HEK293 (cell line): ENCODE measurements around the gene DHRS13.

ENCODE experiments used
- GFI1B ChIP-seq: fragments of 450-650 bp; formaldehyde crosslinking; IDR thresholded peaks from 2 replicates; pipeline ENCODE4 v1.5.1; 2016; ENCODE audit warnings: missing biosample characterization, missing genetic modification characterization
- GLIS1 ChIP-seq: fragments of 450-650 bp; formaldehyde crosslinking; IDR thresholded peaks from 2 replicates; pipeline ENCODE4 v1.5.1; 2016; ENCODE audit warnings: missing biosample characterization, missing genetic modification characterization
- IKZF3 ChIP-seq: fragments of 450-650 bp; IDR thresholded peaks from 2 replicates; pipeline ENCODE4 v1.5.0; 2018; ENCODE audit warnings: missing biosample characterization, mild to moderate bottlenecking, missing genetic modification characterization, moderate library complexity
- KLF10 ChIP-seq: fragments of 450-650 bp; IDR thresholded peaks from 2 replicates; pipeline ENCODE4 v1.5.1; 2018; ENCODE audit warnings: missing biosample characterization, mild to moderate bottlenecking, missing genetic modification characterization
- PRDM4 ChIP-seq: fragments of 450-650 bp; formaldehyde crosslinking; IDR thresholded peaks from 2 replicates; pipeline ENCODE4 v1.5.1; 2017; ENCODE audit warnings: missing biosample characterization, missing genetic modification characterization
- RBAK ChIP-seq: fragments of 450-650 bp; formaldehyde crosslinking; IDR thresholded peaks from 2 replicates; pipeline ENCODE4 v1.5.1; 2016; ENCODE audit warnings: missing biosample characterization, missing genetic modification characterization
- REST ChIP-seq: fragments of 450-650 bp; formaldehyde crosslinking; IDR thresholded peaks from 2 replicates; pipeline ENCODE4 v1.5.1; 2016; ENCODE audit warnings: missing biosample characterization, missing genetic modification characterization
- TCF7L2 ChIP-seq: IDR thresholded peaks from 2 replicates; pipeline ENCODE4 v1.6.1; 2011; ENCODE audit warnings: low read depth, mild to moderate bottlenecking, inconsistent platforms, low read length, moderate library complexity, borderline replicate concordance
- ZFHX2 ChIP-seq: fragments of 450-650 bp; formaldehyde crosslinking; conservative IDR thresholded peaks from 2 replicates; pipeline ENCODE4 v1.5.1; 2016; ENCODE audit warnings: missing biosample characterization, missing genetic modification characterization
- ZFP3 ChIP-seq: fragments of 450-650 bp; formaldehyde crosslinking; IDR thresholded peaks from 2 replicates; pipeline ENCODE4 v1.5.1; 2016; ENCODE audit warnings: low read depth, missing biosample characterization, missing genetic modification characterization
- ZFP69B ChIP-seq: fragments of 450-650 bp; formaldehyde crosslinking; IDR thresholded peaks from 2 replicates; pipeline ENCODE4 v1.5.1; 2016; ENCODE audit warnings: missing biosample characterization, missing genetic modification characterization
- ZNF10 ChIP-seq: fragments of 450-650 bp; formaldehyde crosslinking; IDR thresholded peaks from 2 replicates; pipeline ENCODE4 v1.5.1; 2017; ENCODE audit warnings: missing biosample characterization, missing genetic modification characterization
- ZNF114 ChIP-seq: fragments of 450-650 bp; formaldehyde crosslinking; IDR thresholded peaks from 2 replicates; pipeline ENCODE4 v1.5.0; 2017; ENCODE audit warnings: missing biosample characterization, missing genetic modification characterization
- ZNF140 ChIP-seq: fragments of 450-650 bp; formaldehyde crosslinking; IDR thresholded peaks from 2 replicates; pipeline ENCODE4 v1.5.1; 2016; ENCODE audit warnings: missing biosample characterization, missing genetic modification characterization
- ZNF155 ChIP-seq: fragments of 450-650 bp; formaldehyde crosslinking; IDR thresholded peaks from 2 replicates; pipeline ENCODE4 v1.5.1; 2016; ENCODE audit warnings: missing biosample characterization, missing genetic modification characterization
- ZNF157 ChIP-seq: fragments of 450-650 bp; formaldehyde crosslinking; IDR thresholded peaks from 2 replicates; pipeline ENCODE4 v1.5.1; 2016; ENCODE audit warnings: missing biosample characterization, missing genetic modification characterization
- ZNF221 ChIP-seq: fragments of 450-650 bp; formaldehyde crosslinking; IDR thresholded peaks from 2 replicates; pipeline ENCODE4 v1.5.1; 2017; ENCODE audit warnings: missing biosample characterization, missing genetic modification characterization, borderline replicate concordance
- ZNF239 ChIP-seq: fragments of 450-650 bp; formaldehyde crosslinking; IDR thresholded peaks from 2 replicates; pipeline ENCODE4 v1.5.1; 2016; ENCODE audit warnings: missing biosample characterization, missing genetic modification characterization
- ZNF366 ChIP-seq: fragments of 450-650 bp; formaldehyde crosslinking; conservative IDR thresholded peaks from 2 replicates; pipeline ENCODE4 v1.5.1; 2016; ENCODE audit warnings: missing biosample characterization, missing genetic modification characterization
- ZNF404 ChIP-seq: fragments of 450-650 bp; formaldehyde crosslinking; IDR thresholded peaks from 2 replicates; pipeline ENCODE4 v1.5.1; 2017; ENCODE audit warnings: missing biosample characterization, missing genetic modification characterization
- ZNF433 ChIP-seq: fragments of 450-650 bp; formaldehyde crosslinking; IDR thresholded peaks from 2 replicates; pipeline ENCODE4 v1.5.1; 2016; ENCODE audit warnings: missing biosample characterization, missing genetic modification characterization, low read depth
- ZNF48 ChIP-seq: fragments of 450-650 bp; formaldehyde crosslinking; IDR thresholded peaks from 2 replicates; pipeline ENCODE4 v1.5.1; 2016; ENCODE audit warnings: missing biosample characterization, missing genetic modification characterization
- ZNF621 ChIP-seq: fragments of 450-650 bp; formaldehyde crosslinking; IDR thresholded peaks from 2 replicates; pipeline ENCODE4 v1.5.1; 2017; ENCODE audit warnings: missing biosample characterization, missing genetic modification characterization
- ZNF664 ChIP-seq: fragments of 450-650 bp; formaldehyde crosslinking; IDR thresholded peaks from 2 replicates; pipeline ENCODE4 v1.5.1; 2016; ENCODE audit warnings: missing biosample characterization, missing genetic modification characterization
- ZNF701 ChIP-seq: fragments of 450-650 bp; formaldehyde crosslinking; IDR thresholded peaks from 2 replicates; pipeline ENCODE4 v1.5.1; 2016; ENCODE audit warnings: missing biosample characterization, missing genetic modification characterization
- ZNF791 ChIP-seq: fragments of 450-650 bp; formaldehyde crosslinking; IDR thresholded peaks from 2 replicates; pipeline ENCODE4 v1.5.1; 2016; ENCODE audit warnings: missing biosample characterization, missing genetic modification characterization
- ZNF792 ChIP-seq: fragments of 450-650 bp; formaldehyde crosslinking; IDR thresholded peaks from 2 replicates; pipeline ENCODE4 v1.5.1; 2016; ENCODE audit warnings: missing biosample characterization, missing genetic modification characterization
- ZSCAN30 ChIP-seq: fragments of 450-650 bp; IDR thresholded peaks from 2 replicates; pipeline ENCODE4 v1.5.1; 2018; ENCODE audit warnings: missing biosample characterization, mild to moderate bottlenecking, missing genetic modification characterization, moderate library complexity
- TF ChIP-seq, protein P1 (sequence below): fragments of 450-650 bp; formaldehyde crosslinking; IDR thresholded peaks from 2 replicates; pipeline ENCODE4 v1.5.1; 2016; ENCODE audit warnings: missing biosample characterization, missing genetic modification characterization
- TF ChIP-seq, protein P2 (sequence below): fragments of 450-650 bp; formaldehyde crosslinking; IDR thresholded peaks from 2 replicates; pipeline ENCODE4; 2016; ENCODE audit warnings: missing biosample characterization, missing genetic modification characterization
- TF ChIP-seq, protein P3 (sequence below): sonication (generic); formaldehyde crosslinking; IDR thresholded peaks from 2 replicates; pipeline ENCODE4 v1.8.1; 2022; ENCODE audit warnings: mild to moderate bottlenecking, moderate library complexity, missing genetic modification reagents

The DHRS13 gene

DNA sequence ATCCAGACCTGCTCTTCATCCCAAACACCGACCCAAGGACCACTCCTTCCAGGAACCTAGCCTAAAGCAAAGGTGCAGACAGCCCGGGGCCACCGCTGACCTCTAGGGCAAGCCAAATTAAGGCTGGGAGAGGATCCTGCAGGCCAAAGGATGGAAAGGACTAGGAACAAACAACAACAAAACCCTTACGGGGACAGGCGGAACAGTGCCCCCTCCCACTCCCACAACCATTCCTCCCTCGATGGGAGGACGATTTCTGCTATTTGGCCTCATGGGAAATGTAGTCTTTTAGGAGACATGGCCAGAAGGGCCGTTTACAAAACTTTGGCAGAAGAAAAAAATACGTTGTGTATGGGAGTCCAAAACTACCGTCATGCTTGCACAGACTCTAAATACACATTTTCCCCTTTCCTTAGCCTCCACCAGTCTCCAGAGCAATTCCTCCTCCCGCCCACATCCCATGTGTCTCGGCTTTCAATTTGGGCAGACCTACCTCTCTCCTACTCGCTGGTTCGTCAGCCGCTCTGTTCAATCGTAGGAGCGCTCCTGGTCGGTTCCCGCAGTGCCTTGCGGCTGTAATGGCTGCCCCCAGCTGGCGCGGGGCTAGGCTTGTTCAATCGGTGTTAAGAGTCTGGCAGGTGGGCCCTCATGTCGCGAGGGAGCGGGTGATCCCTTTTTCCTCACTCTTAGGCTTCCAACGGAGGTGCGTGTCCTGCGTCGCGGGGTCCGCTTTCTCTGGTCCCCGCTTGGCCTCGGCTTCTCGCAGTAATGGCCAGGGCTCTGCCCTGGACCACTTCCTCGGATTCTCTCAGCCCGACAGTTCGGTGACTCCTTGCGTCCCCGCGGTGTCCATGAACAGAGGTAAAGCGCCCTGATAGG, 48.2 kb downstream of the DHRS13 start, which contains the start of gene ERAL1 (continued):
- 0 out of 2 replicates have a peak, but pooled peaks have one; percentile 43 for TF ChIP-seq IKZF3 (tag by site-specific recombination)
- TF ChIP-seq PRDM4: no peak
- TF ChIP-seq ZNF157 (tag by site-specific recombination): no peak
- no peak for TF ChIP-seq ZNF48 (tag by site-specific recombination)
- TF ChIP-seq, protein P1, sequence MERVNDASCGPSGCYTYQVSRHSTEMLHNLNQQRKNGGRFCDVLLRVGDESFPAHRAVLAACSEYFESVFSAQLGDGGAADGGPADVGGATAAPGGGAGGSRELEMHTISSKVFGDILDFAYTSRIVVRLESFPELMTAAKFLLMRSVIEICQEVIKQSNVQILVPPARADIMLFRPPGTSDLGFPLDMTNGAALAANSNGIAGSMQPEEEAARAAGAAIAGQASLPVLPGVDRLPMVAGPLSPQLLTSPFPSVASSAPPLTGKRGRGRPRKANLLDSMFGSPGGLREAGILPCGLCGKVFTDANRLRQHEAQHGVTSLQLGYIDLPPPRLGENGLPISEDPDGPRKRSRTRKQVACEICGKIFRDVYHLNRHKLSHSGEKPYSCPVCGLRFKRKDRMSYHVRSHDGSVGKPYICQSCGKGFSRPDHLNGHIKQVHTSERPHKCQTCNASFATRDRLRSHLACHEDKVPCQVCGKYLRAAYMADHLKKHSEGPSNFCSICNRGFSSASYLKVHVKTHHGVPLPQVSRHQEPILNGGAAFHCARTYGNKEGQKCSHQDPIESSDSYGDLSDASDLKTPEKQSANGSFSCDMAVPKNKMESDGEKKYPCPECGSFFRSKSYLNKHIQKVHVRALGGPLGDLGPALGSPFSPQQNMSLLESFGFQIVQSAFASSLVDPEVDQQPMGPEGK (tag by site-specific recombination): peak; percentile 84
- TF ChIP-seq ZNF221 (tag by site-specific recombination): no peak
- peak; percentile 54; the same call in 1 of the 2 replicates for TF ChIP-seq KLF10 (tag by site-specific recombination)
- no peak for TF ChIP-seq ZNF155 (tag by site-specific recombination)
- TF ChIP-seq ZNF404: no peak
- TF ChIP-seq GLIS1: no peak
- no peak for TF ChIP-seq ZNF701 (tag by site-specific recombination)
- no peak for TF ChIP-seq ZNF433 (tag by site-specific recombination)
- TF ChIP-seq ZNF239 (tag by site-specific recombination): no peak
- TF ChIP-seq, protein P2, sequence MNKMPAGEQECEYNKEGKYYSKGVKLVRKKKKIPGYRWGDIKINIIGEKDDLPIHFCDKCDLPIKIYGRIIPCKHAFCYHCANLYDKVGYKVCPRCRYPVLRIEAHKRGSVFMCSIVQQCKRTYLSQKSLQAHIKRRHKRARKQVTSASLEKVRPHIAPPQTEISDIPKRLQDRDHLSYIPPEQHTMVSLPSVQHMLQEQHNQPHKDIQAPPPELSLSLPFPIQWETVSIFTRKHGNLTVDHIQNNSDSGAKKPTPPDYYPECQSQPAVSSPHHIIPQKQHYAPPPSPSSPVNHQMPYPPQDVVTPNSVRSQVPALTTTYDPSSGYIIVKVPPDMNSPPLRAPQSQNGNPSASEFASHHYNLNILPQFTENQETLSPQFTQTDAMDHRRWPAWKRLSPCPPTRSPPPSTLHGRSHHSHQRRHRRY (tag by site-specific recombination): no peak
- TF ChIP-seq ZSCAN30 (tag by site-specific recombination): peak; percentile 18
- TF ChIP-seq, protein P3, sequence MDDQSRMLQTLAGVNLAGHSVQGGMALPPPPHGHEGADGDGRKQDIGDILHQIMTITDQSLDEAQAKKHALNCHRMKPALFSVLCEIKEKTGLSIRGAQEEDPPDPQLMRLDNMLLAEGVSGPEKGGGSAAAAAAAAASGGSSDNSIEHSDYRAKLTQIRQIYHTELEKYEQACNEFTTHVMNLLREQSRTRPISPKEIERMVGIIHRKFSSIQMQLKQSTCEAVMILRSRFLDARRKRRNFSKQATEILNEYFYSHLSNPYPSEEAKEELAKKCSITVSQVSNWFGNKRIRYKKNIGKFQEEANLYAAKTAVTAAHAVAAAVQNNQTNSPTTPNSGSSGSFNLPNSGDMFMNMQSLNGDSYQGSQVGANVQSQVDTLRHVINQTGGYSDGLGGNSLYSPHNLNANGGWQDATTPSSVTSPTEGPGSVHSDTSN (CRISPR knock-in tag): no peak
- no peak for TF ChIP-seq RBAK (tag by site-specific recombination)
- TF ChIP-seq ZNF792 (tag by site-specific recombination): no peak
- TF ChIP-seq ZNF366 (tag by site-specific recombination): peak; percentile 94
- TF ChIP-seq GFI1B (tag by site-specific recombination): no peak
- no peak; the same call in 1 of the 2 replicates for TF ChIP-seq REST
- no peak for TF ChIP-seq ZNF621 (tag by site-specific recombination)
- TF ChIP-seq ZNF140: no peak
- no peak for TF ChIP-seq ZNF791
- TF ChIP-seq ZNF114: no peak
- no peak for TF ChIP-seq ZFP3 (tag by site-specific recombination)
- no peak for TF ChIP-seq ZNF664 (tag by site-specific recombination)
- TF ChIP-seq TCF7L2: no peak
- no peak for TF ChIP-seq ZNF10 (tag by site-specific recombination)
- peak; percentile 93 for TF ChIP-seq ZFP69B (tag by site-specific recombination)
- peak; percentile 87 for TF ChIP-seq ZFHX2 (tag by site-specific recombination)
